GM12878 (cell line): ENCODE data around the gene MCOLN2. TPM values are rescaled to one million over a fixed set of nuclear protein-coding genes. Genes with fewer than 3 reads are reported as not detected.

Source experiments
- ATAC-seq: fragments of 200-7000 bp; cut with Tn5 transposase; 3 replicates; pipeline ENCODE4 v1.9.1; 2020; ENCODE audit warnings: mild to moderate bottlenecking, moderate library complexity
- BruUV-seq: library from RNA; stranded (reverse); fragments of 400-500 nt; replicated peaks from 2 replicates; lab custom pipeline; 2021; lab: Mats Ljungman, UMichigan
- CTCF ChIA-PET: fragments of 300-600 bp; sonication (Branson Sonifier 250); formaldehyde crosslinking; extraction: SDS; loops from one replicate; lab custom pipeline; 2021; ENCODE audit warnings: inconsistent platforms; lab: Yijun Ruan, JAX
- POLR2A ChIA-PET: fragments of 350-600 bp; formaldehyde crosslinking; extraction: SDS; loops from one replicate; lab custom pipeline; 2021; ENCODE audit warnings: inconsistent platforms; lab: Charles Lee
- RAD21 ChIA-PET: fragments of 300-600 bp; sonication (Branson Sonifier 250); formaldehyde crosslinking; loops from one replicate; lab custom pipeline; 2023; ENCODE audit warnings: antibody characterized with exemption; ENCODE audit not compliant: unreplicated experiment; lab: Charles Lee
- SMC1A ChIA-PET: fragments of 300-600 bp; sonication (Branson Sonifier 250); formaldehyde crosslinking; loops from one replicate; lab custom pipeline; 2023; ENCODE audit not compliant: unreplicated experiment, uncharacterized antibody; lab: Charles Lee
- DNase-seq: peaks from one replicate; pipeline ENCODE4 v3.0.0-alpha.2; 2011; ENCODE audit warnings: low read depth, low spot score
- FAIRE-seq: peaks from 3 replicates; lab custom pipeline; 2011; peaks lifted over from hg19 to GRCh38; lab: Jason Lieb, UNC
- H2AFZ ChIP-seq: 2 replicates; pipeline ENCODE4 v1.6.0; 2011; ENCODE audit warnings: low read depth, low read length, control low read depth; ENCODE audit not compliant: control insufficient read depth
- H3K27ac ChIP-seq: 2 replicates; pipeline ENCODE4 v1.5.1; 2011; ENCODE audit warnings: control low read depth; ENCODE audit not compliant: control insufficient read depth, insufficient read depth
- H3K27me3 ChIP-seq, 2 experiments: replicated peaks in 1 of 2; 2 replicates each; pipeline versions ENCODE4 v1.6.0 to v1.6.1; 2011; ENCODE audit warnings: low read length in 1 of 2; ENCODE audit not compliant: control insufficient read depth in 2 of 2, insufficient read depth in 2 of 2
- H3K36me3 ChIP-seq, 2 experiments: 2 replicates each; pipeline ENCODE4 v1.5.1; 2011; ENCODE audit warnings: low read length in 1 of 2; ENCODE audit not compliant: control insufficient read depth in 2 of 2, insufficient read depth in 2 of 2
- H3K4me1 ChIP-seq: 2 replicates; pipeline ENCODE4 v1.6.1; 2011; ENCODE audit warnings: mild to moderate bottlenecking, low read length, moderate library complexity, mixed read lengths; ENCODE audit not compliant: control insufficient read depth, insufficient read depth
- H3K4me2 ChIP-seq: 2 replicates; pipeline ENCODE4 v1.6.0; 2011; ENCODE audit warnings: control low read depth; ENCODE audit not compliant: control insufficient read depth, insufficient read depth
- H3K4me3 ChIP-seq: fragments of 200-600 bp; sonication (generic); 2 replicates; pipeline ENCODE4 v1.5.1; 2016
- H3K79me2 ChIP-seq: 2 replicates; pipeline ENCODE4 v1.6.0; 2011; ENCODE audit warnings: low read length; ENCODE audit not compliant: control insufficient read depth, insufficient read depth
- H3K9ac ChIP-seq: 2 replicates; pipeline ENCODE4 v1.8.0; 2011; ENCODE audit warnings: low read length, control low read depth, mixed read lengths; ENCODE audit not compliant: control insufficient read depth, insufficient read depth
- H3K9me3 ChIP-seq: replicated peaks from 3 replicates; pipeline ENCODE4 v1.5.1; 2011; ENCODE audit warnings: mild to moderate bottlenecking, low read length; ENCODE audit not compliant: control insufficient read depth, insufficient read depth
- H4K20me1 ChIP-seq: 2 replicates; pipeline ENCODE4 v1.6.0; 2011; ENCODE audit not compliant: control insufficient read depth, insufficient read depth
- FOXM1 ChIP-seq: IDR thresholded peaks from 2 replicates; pipeline ENCODE4 v1.6.1; 2012; ENCODE audit warnings: low read depth, mild to moderate bottlenecking, inconsistent platforms, low read length, moderate library complexity
- NFXL1 ChIP-seq: fragments of 450-650 bp; IDR thresholded peaks from 2 replicates; pipeline ENCODE4 v1.6.1; 2017; ENCODE audit warnings: antibody characterized with exemption, mild to moderate bottlenecking, borderline replicate concordance
- NRF1 ChIP-seq: conservative IDR thresholded peaks from 2 replicates; pipeline ENCODE4 v1.6.1; 2011; ENCODE audit warnings: mild to moderate bottlenecking, low read depth, low read length, improper control_type of control experiment
- ZSCAN29 ChIP-seq: fragments of 450-650 bp; IDR thresholded peaks from 2 replicates; pipeline ENCODE4 v1.6.1; 2017; ENCODE audit warnings: mild to moderate bottlenecking, moderate library complexity
- WGBS: methylation state at CpG from one replicate; pipeline ENCODE4 v1.1.6; 2016; ENCODE audit warnings: low lambda C conversion rate; ENCODE audit not compliant: insufficient replicate concordance, insufficient coverage; ENCODE audit errors: missing lambda C conversion rate; 5-methylcytosine and 5-hydroxymethylcytosine counted together
- in situ Hi-C: fragments of 300-500 bp; cut with MboI; formaldehyde crosslinking; loops from 9 replicates; pipeline ENCODE4 v1.14.3; 2018; ENCODE audit warnings: mixed read lengths
- intact Hi-C: fragments of 100-400 bp; cut with micrococcal nuclease; formaldehyde crosslinking; loops from one replicate; pipeline ENCODE4 v1.14.2; 2022; ENCODE audit not compliant: unreplicated experiment
- polyA plus RNA-seq, 11 experiments: library from polyadenylated mRNA; depleted of rRNA in 4 of 11; unstranded in 6 of 11; stranded (reverse) in 5 of 11; fragments of >200 nt; fragmentation: Nextera tagmentation in 4 of 11; fragmentation: Illumina TruSeq in 1 of 11; extraction: Ambion mirVana in 4 of 11; extraction: Trizol in 1 of 11; gene quantifications; 1 replicate in 1 of 11; 2 replicates in 10 of 11; pipeline versions ENCODE4 v1.2.1 to v1.2.3, GENCODE V29; 2011 to 2016; ENCODE audit warnings: inconsistent platforms in 2 of 11, missing spikeins in 2 of 11, low read depth in 1 of 11
- total RNA-seq, 4 experiments: library from RNA; depleted of rRNA in 3 of 4; stranded (reverse); fragments of >200 nt in 3 of 4; fragmentation: Illumina TruSeq in 1 of 4; extraction: Trizol in 1 of 4; gene quantifications; 2 replicates each; pipeline versions ENCODE4 v1.2.1 to v1.2.3, GENCODE V29; 2013 to 2021
- TF ChIP-seq, protein P1 (sequence below): fragments of 450-650 bp; IDR thresholded peaks from 2 replicates; pipeline ENCODE4 v1.6.1; 2017; ENCODE audit warnings: mild to moderate bottlenecking, low read depth, inconsistent platforms; ENCODE audit not compliant: poor library complexity, severe bottlenecking
- TF ChIP-seq, protein P2 (sequence below): fragments of 450-650 bp; formaldehyde crosslinking; IDR thresholded peaks from 2 replicates; pipeline ENCODE4 v1.5.0; 2022; ENCODE audit warnings: mild to moderate bottlenecking, missing genetic modification characterization

MCOLN2 gene
- total and polyA plus RNA-seq, 10 of the 15 experiments (the other 5 are each of a cell fraction or from before 2014, with no cell fraction given) = 25.9 to 233 (median 109) TPM

DNA sequence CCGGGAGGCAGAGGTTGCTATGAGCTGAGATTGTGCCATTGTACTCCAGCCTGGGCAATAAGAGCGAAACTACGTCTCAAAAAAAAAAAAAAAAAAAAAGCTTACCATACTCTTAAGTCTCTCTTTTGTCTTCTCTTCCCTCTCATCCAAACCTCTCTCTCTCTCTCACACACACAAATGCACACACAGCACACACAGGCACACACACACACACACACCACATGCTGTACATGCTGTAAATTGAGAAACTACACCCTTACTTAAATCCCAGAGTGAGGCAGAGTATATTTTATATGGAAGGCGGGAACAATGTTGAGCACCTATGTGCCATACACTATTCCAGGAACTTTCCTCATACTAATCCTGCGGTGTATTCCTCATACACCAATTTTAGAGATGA, 44.9 kb upstream of the MCOLN2 start:
- no peaks in the 10 kb centered on the region for H3K36me3 ChIP-seq
- no peak overlapping the region for H2AFZ ChIP-seq
- no peak overlapping the region for H3K4me2 ChIP-seq
- no peak overlapping the region for H3K27ac ChIP-seq
- 66% methylated on average over 3 of the region's 5 CpGs for WGBS
- no peak for TF ChIP-seq NRF1
- TF ChIP-seq NFXL1 = no peak
- no peak for TF ChIP-seq FOXM1
- TF ChIP-seq, protein P1, sequence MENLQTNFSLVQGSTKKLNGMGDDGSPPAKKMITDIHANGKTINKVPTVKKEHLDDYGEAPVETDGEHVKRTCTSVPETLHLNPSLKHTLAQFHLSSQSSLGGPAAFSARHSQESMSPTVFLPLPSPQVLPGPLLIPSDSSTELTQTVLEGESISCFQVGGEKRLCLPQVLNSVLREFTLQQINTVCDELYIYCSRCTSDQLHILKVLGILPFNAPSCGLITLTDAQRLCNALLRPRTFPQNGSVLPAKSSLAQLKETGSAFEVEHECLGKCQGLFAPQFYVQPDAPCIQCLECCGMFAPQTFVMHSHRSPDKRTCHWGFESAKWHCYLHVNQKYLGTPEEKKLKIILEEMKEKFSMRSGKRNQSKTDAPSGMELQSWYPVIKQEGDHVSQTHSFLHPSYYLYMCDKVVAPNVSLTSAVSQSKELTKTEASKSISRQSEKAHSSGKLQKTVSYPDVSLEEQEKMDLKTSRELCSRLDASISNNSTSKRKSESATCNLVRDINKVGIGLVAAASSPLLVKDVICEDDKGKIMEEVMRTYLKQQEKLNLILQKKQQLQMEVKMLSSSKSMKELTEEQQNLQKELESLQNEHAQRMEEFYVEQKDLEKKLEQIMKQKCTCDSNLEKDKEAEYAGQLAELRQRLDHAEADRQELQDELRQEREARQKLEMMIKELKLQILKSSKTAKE = no peak
- TF ChIP-seq, protein P2, sequence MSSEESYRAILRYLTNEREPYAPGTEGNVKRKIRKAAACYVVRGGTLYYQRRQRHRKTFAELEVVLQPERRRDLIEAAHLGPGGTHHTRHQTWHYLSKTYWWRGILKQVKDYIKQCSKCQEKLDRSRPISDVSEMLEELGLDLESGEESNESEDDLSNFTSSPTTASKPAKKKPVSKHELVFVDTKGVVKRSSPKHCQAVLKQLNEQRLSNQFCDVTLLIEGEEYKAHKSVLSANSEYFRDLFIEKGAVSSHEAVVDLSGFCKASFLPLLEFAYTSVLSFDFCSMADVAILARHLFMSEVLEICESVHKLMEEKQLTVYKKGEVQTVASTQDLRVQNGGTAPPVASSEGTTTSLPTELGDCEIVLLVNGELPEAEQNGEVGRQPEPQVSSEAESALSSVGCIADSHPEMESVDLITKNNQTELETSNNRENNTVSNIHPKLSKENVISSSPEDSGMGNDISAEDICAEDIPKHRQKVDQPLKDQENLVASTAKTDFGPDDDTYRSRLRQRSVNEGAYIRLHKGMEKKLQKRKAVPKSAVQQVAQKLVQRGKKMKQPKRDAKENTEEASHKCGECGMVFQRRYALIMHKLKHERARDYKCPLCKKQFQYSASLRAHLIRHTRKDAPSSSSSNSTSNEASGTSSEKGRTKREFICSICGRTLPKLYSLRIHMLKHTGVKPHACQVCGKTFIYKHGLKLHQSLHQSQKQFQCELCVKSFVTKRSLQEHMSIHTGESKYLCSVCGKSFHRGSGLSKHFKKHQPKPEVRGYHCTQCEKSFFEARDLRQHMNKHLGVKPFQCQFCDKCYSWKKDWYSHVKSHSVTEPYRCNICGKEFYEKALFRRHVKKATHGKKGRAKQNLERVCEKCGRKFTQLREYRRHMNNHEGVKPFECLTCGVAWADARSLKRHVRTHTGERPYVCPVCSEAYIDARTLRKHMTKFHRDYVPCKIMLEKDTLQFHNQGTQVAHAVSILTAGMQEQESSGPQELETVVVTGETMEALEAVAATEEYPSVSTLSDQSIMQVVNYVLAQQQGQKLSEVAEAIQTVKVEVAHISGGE = no peak
- TF ChIP-seq ZSCAN29 = no peak
- no peak overlapping the region for H3K4me3 ChIP-seq
- no TSS peak for BruUV-seq
- no peaks in the 10 kb centered on the region for H3K79me2 ChIP-seq
- in situ Hi-C loops = no loop called here
- DNase-seq (no peak), ATAC-seq (no peak), FAIRE-seq (no peak)
- intact Hi-C loops = no loop called here
- ChIA-PET POLR2A (no interaction called here), CTCF (interaction anchor here (1.5 to 1.6 kb wide), 3 partner anchors 9 to 213 kb away, joined by 3 to 4 read pairs (median 3); no protein-coding TSS in a partner anchor), SMC1A (no interaction called here), RAD21 (no interaction called here)
- no peaks in the 10 kb centered on the region for H3K9me3 ChIP-seq
- H3K27me3 ChIP-seq = no peaks in the 10 kb centered on the region; a peak in 1 of 4 replicates
- no peak overlapping the region for H3K9ac ChIP-seq
- no peaks in the 10 kb centered on the region for H4K20me1 ChIP-seq
- no peaks in the 10 kb centered on the region for H3K4me1 ChIP-seq
